Endothelial cell of umbilical vein (primary cell): Measurements from ENCODE around the gene ASB7.

Experiments used
- CTCF ChIP-seq, 2 donors: IDR thresholded peaks; 1 replicate in 1 of 2; 2 replicates in 1 of 2; pipeline ENCODE4 v1.5.1; 2011; ENCODE audit warnings: low read length in 2 of 2, mild to moderate bottlenecking in 2 of 2, moderate library complexity in 2 of 2, control low read depth in 1 of 2, inconsistent platforms in 1 of 2, low read depth in 1 of 2; ENCODE audit not compliant: insufficient read depth in 1 of 2; ENCODE audit errors: extremely low read depth in 1 of 2
- EZH2 ChIP-seq: IDR thresholded peaks from 2 replicates; pipeline ENCODE4 v1.6.1; 2012; ENCODE audit warnings: borderline replicate concordance, low read depth, mild to moderate bottlenecking, moderate library complexity, low read length, inconsistent platforms; ENCODE audit not compliant: severe bottlenecking
- MYC ChIP-seq: IDR thresholded peaks from one replicate; pipeline ENCODE4 v1.6.1; 2011; ENCODE audit warnings: mild to moderate bottlenecking, low read depth, low read length

GRCh38 chr15:100650685-100651084, 48.3 kb downstream of the ASB7 start:
- TF ChIP-seq CTCF (IDR thresholded peaks at IDR 0.05; ENCODE audit: extremely low read depth in 1 of 2, insufficient read depth in 1 of 2, low read depth in 1 of 2, low read length in 2 of 2) (no peak), EZH2 (no peak), MYC (no peak)
